ENCODE measurements around the gene AATK. TPM values are rescaled to one million over a fixed set of nuclear protein-coding genes. Genes with fewer than 3 reads are reported as not detected.

The AATK gene
- total RNA-seq, 2 experiments from 2014 or later: 0.25 to 0.31 TPM

- no peaks in the 10 kb centered on the region for H3K9me3 Mint-ChIP-seq
- no peaks in the 10 kb centered on the region for H3K27me3 Mint-ChIP-seq
- DNase-seq: no peak
- CTCF ChIA-PET: no interaction called here
- POLR2A ChIA-PET: no interaction called here
- H3K27ac Mint-ChIP-seq: no peak overlapping the region
- no peak overlapping the region for H3K4me3 Mint-ChIP-seq
- no peaks in the 10 kb centered on the region for H3K36me3 Mint-ChIP-seq (ENCODE audit: low read depth)
- H3K4me1 Mint-ChIP-seq: no peaks in the 10 kb centered on the region
Measured at GRCh38 chr17:81068411-81069134, 97.4 kb downstream of the AATK start.

GRCh38 chr17:81067391-81067811 lies 98.6 kb downstream of the AATK start:
- CTCF ChIA-PET: no interaction called here
- no peaks in the 10 kb centered on the region for H3K36me3 Mint-ChIP-seq (ENCODE audit: low read depth)
- POLR2A ChIA-PET: no interaction called here
- no peaks in the 10 kb centered on the region for H3K4me1 Mint-ChIP-seq
- H3K27me3 Mint-ChIP-seq: no peaks in the 10 kb centered on the region
- DNase-seq: no peak
- no peaks in the 10 kb centered on the region for H3K9me3 Mint-ChIP-seq
- no peak overlapping the region for H3K4me3 Mint-ChIP-seq
- H3K27ac Mint-ChIP-seq: no peak overlapping the region

Small RNA genes within 50 kb of the gene (microRNA-seq; reads per million reads assigned to microRNA genes)
- not detected for gene MIR1250 (ENCODE audit: borderline microRNAs expressed, borderline replicate concordance)
- not detected for gene MIR3065 (ENCODE audit: borderline microRNAs expressed, borderline replicate concordance)
- gene MIR338 (ENCODE audit: borderline microRNAs expressed, borderline replicate concordance): not detected
- gene MIR657 (ENCODE audit: borderline microRNAs expressed, borderline replicate concordance): not detected

Other genes with a start within 250 kb of the AATK start
- 10 to 100 TPM; 31.3 to 32.9 TPM for gene CHMP6, start 174.4 kb downstream of the AATK start, total RNA-seq
- 1 to 10 TPM; 2.8 TPM for gene BAIAP2, start 131.1 kb downstream of the AATK start, total RNA-seq
- not detected for gene PVALEF, start 714 bp downstream of the AATK start, total RNA-seq
- gene CEP131, start 56.7 kb upstream of the AATK start, total RNA-seq: 10 to 100 TPM; 13.6 to 19.5 TPM
- gene TEPSIN, start 72.8 kb upstream of the AATK start, total RNA-seq: 10 to 100 TPM; 54.5 to 63.2 TPM
- 10 to 100 TPM; 30.7 to 39.0 TPM for gene NDUFAF8, start 73.1 kb upstream of the AATK start, total RNA-seq
- 100 to 1,000 TPM in 1 of 2 experiments, 10 to 100 TPM in 1; 94.4 to 109 TPM for gene SLC38A10, start 129.1 kb upstream of the AATK start, total RNA-seq
- gene BAHCC1, start 229.2 kb upstream of the AATK start, total RNA-seq: not detected